CD4-positive, alpha-beta memory T cell (primary cell): Measurements from ENCODE around the gene RYR3. TPM values are rescaled to one million over a fixed set of nuclear protein-coding genes. Genes with fewer than 3 reads are reported as not detected.

ENCODE experiments used
- CTCF ChIA-PET: fragments of 350-600 bp; sonication (Branson Sonifier 250); formaldehyde crosslinking; loops from one replicate; lab custom pipeline; 2021; ENCODE audit warnings: inconsistent platforms; ENCODE audit not compliant: partially characterized antibody; lab: Charles Lee
- POLR2A ChIA-PET: fragments of 350-600 bp; sonication (Branson Sonifier 250); formaldehyde crosslinking; loops from one replicate; lab custom pipeline; 2021; ENCODE audit not compliant: partially characterized antibody; lab: Charles Lee
- DNase-seq, 5 donors: peaks; one replicate each; pipeline versions ENCODE4 v3.0.0 to v3.0.0-alpha.2; 2020 to 2022; ENCODE audit warnings: mixed read lengths in 1 of 5
- H3K27ac ChIP-seq: one replicate; pipeline ENCODE4 v1.7.0; 2013; ENCODE audit warnings: low read depth, low read length
- H3K27me3 ChIP-seq: 2 replicates; pipeline ENCODE4 v1.7.0; 2013; ENCODE audit warnings: mild to moderate bottlenecking, low read length, moderate library complexity; ENCODE audit not compliant: insufficient read depth
- H3K36me3 ChIP-seq: 2 replicates; pipeline ENCODE4 v1.7.0; 2013; ENCODE audit warnings: mild to moderate bottlenecking, low read length, moderate library complexity; ENCODE audit not compliant: insufficient read depth
- H3K4me1 ChIP-seq: 2 replicates; pipeline ENCODE4 v1.7.0; 2013; ENCODE audit warnings: mild to moderate bottlenecking, low read length, moderate library complexity; ENCODE audit not compliant: insufficient read depth
- H3K4me3 ChIP-seq, 2 donors: one replicate each; pipeline ENCODE4 v1.7.0; 2013; ENCODE audit warnings: low read length in 2 of 2, mild to moderate bottlenecking in 1 of 2
- H3K9me3 ChIP-seq, 2 donors: one replicate each; pipeline ENCODE4 v1.7.0; 2013; ENCODE audit warnings: low read length in 2 of 2, control low read depth in 1 of 2; ENCODE audit not compliant: control insufficient read depth in 1 of 2
- H3K27ac Mint-ChIP-seq, 7 donors: one replicate each; pipeline ENCODE4 v1.8.0; 2020 to 2021; ENCODE audit warnings: mixed read lengths in 7 of 7, mild to moderate bottlenecking in 6 of 7, inconsistent platforms in 3 of 7, moderate library complexity in 3 of 7
- H3K27me3 Mint-ChIP-seq, 2 donors: one replicate each; pipeline ENCODE4 v1.8.0; 2020 to 2021; ENCODE audit warnings: mixed read lengths in 2 of 2
- H3K36me3 Mint-ChIP-seq, 2 donors: one replicate each; pipeline ENCODE4 v1.8.0; 2020 to 2021; ENCODE audit warnings: mixed read lengths in 2 of 2, inconsistent platforms in 1 of 2, mild to moderate bottlenecking in 1 of 2
- H3K4me1 Mint-ChIP-seq, 4 donors: one replicate each; pipeline ENCODE4 v1.8.0; 2020 to 2021; ENCODE audit warnings: mixed read lengths in 4 of 4, mild to moderate bottlenecking in 1 of 4
- H3K4me3 Mint-ChIP-seq, 8 donors: one replicate each; pipeline ENCODE4 v1.8.0; 2020 to 2021; ENCODE audit warnings: mixed read lengths in 8 of 8, mild to moderate bottlenecking in 7 of 8, moderate library complexity in 6 of 8, inconsistent platforms in 3 of 8
- H3K9me3 Mint-ChIP-seq, 8 donors: one replicate each; pipeline ENCODE4 v1.8.0; 2020 to 2021; ENCODE audit warnings: mixed read lengths in 8 of 8, mild to moderate bottlenecking in 5 of 8, inconsistent platforms in 3 of 8, moderate library complexity in 1 of 8
- intact Hi-C: fragments of 100-400 bp; cut with micrococcal nuclease; formaldehyde crosslinking; loops from one replicate; pipeline ENCODE4 v1.15.1; 2023
- polyA plus RNA-seq, 2 donors: library from polyadenylated mRNA; unstranded; fragments of 300-500 nt; fragmentation: Illumina TruSeq; gene quantifications; one replicate each; pipeline ENCODE4 v1.2.3, GENCODE V29; 2021
- total RNA-seq, 2 experiments: library from RNA; stranded (reverse); gene quantifications; one replicate each; pipeline ENCODE4 v1.2.3, GENCODE V29; 2021

RYR3 gene
- total and polyA plus RNA-seq, 4 experiments from 2014 or later, result 0.11 TPM; not detected in 3

DNA sequence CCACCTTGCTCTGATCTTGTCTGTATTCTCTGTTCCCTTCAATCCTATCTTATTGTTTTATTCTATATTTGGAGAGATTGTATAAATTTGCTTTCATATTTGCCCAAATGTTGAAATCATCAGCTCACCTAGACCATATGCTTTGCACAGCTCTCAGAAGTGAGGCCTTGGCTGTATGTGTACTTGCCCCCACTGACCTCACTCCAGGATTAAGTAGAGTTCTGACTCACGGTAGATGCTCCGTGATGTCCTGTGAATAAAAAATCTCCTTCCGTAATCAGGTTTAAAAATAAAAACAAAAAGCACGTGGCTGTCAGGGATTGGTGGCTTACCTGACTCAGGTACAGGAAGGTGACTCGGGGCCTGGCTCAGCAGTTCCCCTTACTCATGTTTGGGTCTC, 162.2 kb downstream of the RYR3 start:
- H3K4me3 Mint-ChIP-seq, result no peak overlapping the region

DNA sequence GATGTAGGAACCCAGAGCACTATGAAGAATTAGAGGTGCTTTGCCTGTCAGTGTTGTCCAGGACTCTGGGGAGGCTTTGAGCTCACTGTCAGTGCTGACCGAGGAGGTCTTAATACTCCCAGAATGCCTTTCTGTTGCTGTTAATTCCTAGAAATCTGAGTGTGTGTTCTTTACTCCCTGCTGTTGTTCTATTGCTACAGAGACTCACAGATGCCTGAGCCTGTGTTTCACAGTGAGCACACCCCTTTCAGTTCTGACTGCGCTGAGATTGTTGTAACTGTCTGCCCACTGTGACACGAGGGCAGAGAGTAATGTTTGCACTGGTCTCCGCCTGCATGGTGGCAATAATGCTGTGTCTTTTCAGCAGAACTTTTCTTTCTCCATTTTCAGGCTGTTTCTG, 162.9 kb downstream of the RYR3 start:
- DNase-seq, result no peak
- no peak overlapping the region for H3K4me3 ChIP-seq

More for the DNA sequence above, 162.2 kb downstream of the RYR3 start:
- Histone ChIP-seq H3K4me3 (no peak overlapping the region), H3K4me1 (no peaks in the 10 kb centered on the region), H3K9me3 (no peaks in the 10 kb centered on the region), H3K27ac (no peak overlapping the region), H3K36me3 (no peaks in the 10 kb centered on the region), H3K27me3 (no peaks in the 10 kb centered on the region)
- ChIA-PET CTCF (no interaction called here), POLR2A (no interaction called here)
- Mint-ChIP-seq H3K9me3 (peaks cover 0 to 6% (median 0%) of the 10 kb centered on the region in 8 donors), H3K27ac (no peak overlapping the region), H3K27me3 (no peaks in the 10 kb centered on the region), H3K4me1 (no peaks in the 10 kb centered on the region), H3K36me3 (no peaks in the 10 kb centered on the region)
- intact Hi-C loops, result no loop called here
- no peak for DNase-seq

DNA sequence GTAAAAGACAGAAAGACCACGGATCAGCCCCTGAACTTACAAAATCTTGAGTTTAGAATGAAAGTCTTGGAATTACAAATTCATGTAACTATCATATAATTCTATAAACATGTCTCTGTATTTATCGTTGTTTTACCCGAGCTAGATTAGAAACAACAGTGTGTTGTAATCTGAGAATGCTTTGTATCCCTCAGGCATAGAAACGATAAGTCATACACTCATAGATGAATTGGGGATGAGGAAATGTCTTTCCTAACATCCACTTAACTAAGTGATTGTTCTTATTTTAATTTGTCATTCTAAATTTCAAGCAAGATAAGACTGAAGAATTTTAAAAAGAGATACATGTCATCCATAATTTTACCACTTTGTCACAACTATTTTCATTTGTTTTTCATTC, 165.3 kb downstream of the RYR3 start:
- ChIA-PET CTCF (no interaction called here), POLR2A (no interaction called here)
- Mint-ChIP-seq H3K4me1 (no peaks in the 10 kb centered on the region), H3K4me3 (no peak overlapping the region), H3K27me3 (no peaks in the 10 kb centered on the region), H3K27ac (no peak overlapping the region), H3K36me3 (no peaks in the 10 kb centered on the region), H3K9me3 (peaks cover 0 to 9% (median 4%) of the 10 kb centered on the region in 8 donors)
- Histone ChIP-seq H3K9me3 (no peaks in the 10 kb centered on the region), H3K36me3 (no peaks in the 10 kb centered on the region), H3K4me3 (no peak overlapping the region), H3K4me1 (no peaks in the 10 kb centered on the region), H3K27ac (no peak overlapping the region), H3K27me3 (no peaks in the 10 kb centered on the region)
- intact Hi-C loops, result no loop called here
- no peak for DNase-seq

More for the DNA sequence above, 162.9 kb downstream of the RYR3 start:
- Histone ChIP-seq H3K36me3 (no peaks in the 10 kb centered on the region), H3K27ac (no peak overlapping the region), H3K9me3 (no peaks in the 10 kb centered on the region), H3K27me3 (no peaks in the 10 kb centered on the region), H3K4me1 (no peaks in the 10 kb centered on the region)
- ChIA-PET CTCF (no interaction called here), POLR2A (no interaction called here)
- Mint-ChIP-seq H3K27me3 (no peaks in the 10 kb centered on the region), H3K4me1 (no peaks in the 10 kb centered on the region), H3K27ac (no peak overlapping the region), H3K36me3 (no peaks in the 10 kb centered on the region), H3K9me3 (peaks cover 0 to 7% (median 1%) of the 10 kb centered on the region in 8 donors), H3K4me3 (no peak overlapping the region)
- intact Hi-C loops, result no loop called here

DNA sequence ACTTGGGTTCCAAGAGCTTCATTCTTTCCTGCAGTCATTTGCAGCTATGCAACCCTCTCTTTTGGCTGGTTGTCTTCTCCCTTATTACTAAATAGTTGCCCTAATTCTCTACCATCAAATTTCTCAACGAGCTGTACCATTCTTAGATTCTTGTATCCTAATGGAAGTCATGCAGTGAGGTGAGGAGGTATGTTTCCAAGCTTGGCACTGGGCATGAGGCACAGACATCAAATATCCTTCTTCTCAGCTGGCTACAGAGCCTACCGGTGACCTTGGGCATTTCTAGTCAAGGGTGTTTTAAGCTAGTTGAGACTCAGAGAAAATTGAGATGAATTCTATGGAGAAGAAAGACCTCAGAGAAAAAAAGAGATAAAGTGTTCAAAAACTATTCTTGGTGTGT, 166.1 kb downstream of the RYR3 start:
- CTCF ChIA-PET, result no interaction called here
- H3K4me3 Mint-ChIP-seq, result no peak overlapping the region
- POLR2A ChIA-PET, result no interaction called here

DNA sequence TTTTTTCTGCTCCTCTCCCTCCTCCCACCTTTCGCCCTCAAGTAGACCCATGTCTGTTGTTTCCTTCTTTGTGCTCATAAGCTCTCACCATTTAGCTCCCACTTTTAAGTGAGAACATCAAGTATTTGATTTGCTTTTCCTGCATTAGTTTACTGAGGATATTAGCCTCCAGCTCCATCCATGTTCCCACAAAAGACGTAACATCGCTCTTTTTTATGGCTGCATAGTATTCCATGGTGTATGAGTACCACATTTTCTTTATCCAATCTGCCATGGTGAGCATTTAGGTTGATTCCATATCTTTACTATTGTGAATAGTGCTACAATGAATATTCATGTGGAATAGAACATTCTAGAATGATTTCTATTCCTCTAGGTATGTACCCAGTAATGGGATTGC, 178.6 kb downstream of the RYR3 start:
- Histone ChIP-seq H3K4me3 (no peak overlapping the region), H3K4me1 (no peaks in the 10 kb centered on the region), H3K27ac (no peak overlapping the region), H3K9me3 (no peaks in the 10 kb centered on the region), H3K27me3 (no peaks in the 10 kb centered on the region), H3K36me3 (no peaks in the 10 kb centered on the region)
- CTCF ChIA-PET, result no interaction called here
- Mint-ChIP-seq H3K27ac (no peak overlapping the region), H3K27me3 (peaks cover 0 to 2% of the 10 kb centered on the region in 2 donors), H3K36me3 (no peaks in the 10 kb centered on the region), H3K9me3 (peaks cover 0 to 4% (median under 1%) of the 10 kb centered on the region in 8 donors), H3K4me1 (no peaks in the 10 kb centered on the region), H3K4me3 (no peak overlapping the region)
- intact Hi-C loops, result no loop called here
- POLR2A ChIA-PET, result no interaction called here
- no peak for DNase-seq

More for the DNA sequence above, 166.1 kb downstream of the RYR3 start:
- H3K9me3 Mint-ChIP-seq, result peaks cover 0 to 9% (median 4%) of the 10 kb centered on the region in 8 donors
- Histone ChIP-seq H3K4me3 (no peak overlapping the region), H3K27me3 (no peaks in the 10 kb centered on the region), H3K27ac (no peak overlapping the region), H3K36me3 (no peaks in the 10 kb centered on the region), H3K4me1 (no peaks in the 10 kb centered on the region), H3K9me3 (no peaks in the 10 kb centered on the region)
- intact Hi-C loops, result no loop called here
- no peaks in the 10 kb centered on the region for H3K27me3 Mint-ChIP-seq
- H3K4me1 Mint-ChIP-seq, result no peaks in the 10 kb centered on the region
- H3K27ac Mint-ChIP-seq, result no peak overlapping the region
- H3K36me3 Mint-ChIP-seq, result no peaks in the 10 kb centered on the region
- DNase-seq, result no peak

DNA sequence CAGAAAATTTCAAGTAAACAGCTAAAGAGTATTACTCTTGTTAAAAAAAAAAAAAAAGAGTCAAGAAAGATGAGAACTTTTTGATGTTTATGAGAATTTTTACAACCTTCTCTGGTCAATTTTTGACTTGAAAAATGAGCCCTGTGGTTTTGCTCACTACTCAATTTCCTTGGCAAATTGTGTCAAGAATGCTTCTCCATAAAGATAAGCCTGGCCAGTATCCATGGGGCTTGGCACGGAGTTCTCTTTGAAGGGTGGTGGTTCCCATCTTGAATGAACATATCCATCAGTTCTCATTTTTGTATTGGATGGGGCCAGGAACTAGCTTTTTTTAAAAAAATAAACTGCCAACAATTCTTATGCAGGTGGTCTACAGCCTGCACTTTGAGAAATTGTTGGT, 179.9 kb downstream of the RYR3 start:
- H3K9me3 Mint-ChIP-seq, result peaks cover 0 to 4% (median under 1%) of the 10 kb centered on the region in 8 donors
- Histone ChIP-seq H3K27ac (no peak overlapping the region), H3K36me3 (no peaks in the 10 kb centered on the region), H3K27me3 (no peaks in the 10 kb centered on the region), H3K4me1 (no peaks in the 10 kb centered on the region), H3K9me3 (no peaks in the 10 kb centered on the region), H3K4me3 (no peak overlapping the region)
- POLR2A ChIA-PET, result no interaction called here
- intact Hi-C loops, result no loop called here
- peaks cover 0 to 2% of the 10 kb centered on the region in 2 donors for H3K27me3 Mint-ChIP-seq
- H3K27ac Mint-ChIP-seq, result no peak overlapping the region
- no peak overlapping the region for H3K4me3 Mint-ChIP-seq
- DNase-seq, result no peak
- H3K36me3 Mint-ChIP-seq, result no peaks in the 10 kb centered on the region
- CTCF ChIA-PET, result no interaction called here
- no peaks in the 10 kb centered on the region for H3K4me1 Mint-ChIP-seq

DNA sequence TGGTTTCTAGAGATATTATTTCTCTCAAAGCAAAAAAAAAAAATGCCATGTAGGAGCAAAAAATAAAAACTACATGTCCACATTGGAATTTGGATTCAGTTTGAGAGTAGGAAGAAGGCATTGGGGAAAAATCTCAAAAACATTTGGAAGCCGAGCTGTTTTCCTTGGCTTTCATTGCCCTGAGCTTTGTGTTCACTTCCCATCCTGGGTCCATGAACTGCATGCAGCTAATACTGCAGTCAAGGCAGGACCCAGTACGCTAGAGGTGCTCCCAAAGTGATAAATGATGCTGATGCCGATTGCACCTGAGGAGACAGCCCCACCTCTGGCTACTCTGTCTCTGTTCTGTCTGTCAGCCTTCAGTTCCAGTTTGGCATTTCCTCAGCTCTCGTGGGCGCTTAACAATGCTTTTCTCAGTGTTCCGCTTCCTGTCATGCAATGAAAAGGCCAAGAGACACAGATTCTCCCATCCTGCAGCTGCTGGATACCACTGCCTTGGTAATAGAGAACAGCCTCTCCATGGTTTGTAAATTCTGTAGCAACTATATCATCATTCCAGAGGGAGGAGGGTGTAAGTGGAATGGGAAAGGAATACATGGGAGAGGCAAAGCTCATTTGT, 181.8 kb downstream of the RYR3 start:
- peaks cover 0 to 9% (median under 1%) of the 10 kb centered on the region in 8 donors for H3K9me3 Mint-ChIP-seq
- no peak overlapping the region for H3K27ac ChIP-seq
- no peak for DNase-seq
- H3K4me1 Mint-ChIP-seq, result no peaks in the 10 kb centered on the region
- CTCF ChIA-PET, result no interaction called here
- no peaks in the 10 kb centered on the region for H3K9me3 ChIP-seq
- no peak overlapping the region for H3K4me3 Mint-ChIP-seq
- no peak overlapping the region for H3K27ac Mint-ChIP-seq
- H3K4me1 ChIP-seq, result no peaks in the 10 kb centered on the region
- peaks cover 2% of the 10 kb centered on the region in 2 donors for H3K27me3 Mint-ChIP-seq
- intact Hi-C loops, result no loop called here
- no peak overlapping the region for H3K4me3 ChIP-seq
- H3K36me3 Mint-ChIP-seq, result no peaks in the 10 kb centered on the region
- H3K27me3 ChIP-seq, result no peaks in the 10 kb centered on the region
- no peaks in the 10 kb centered on the region for H3K36me3 ChIP-seq
- POLR2A ChIA-PET, result no interaction called here
